Thyroid gland (tissue), 4 donors: ENCODE measurements around the gene CST7.

ENCODE experiments used
- POLR2A ChIP-seq, 2 donors: fragments of 450-650 bp; IDR thresholded peaks; one replicate each; pipeline ENCODE4 v1.6.1; 2017; ENCODE audit warnings: antibody characterized with exemption in 2 of 2, mild to moderate bottlenecking in 2 of 2, moderate library complexity in 1 of 2
- TF ChIP-seq, protein P1 (sequence below), 6 experiments: fragments of 200-600 bp in 3 of 6; fragments of 450-650 bp in 3 of 6; sonication (generic) in 3 of 6; IDR thresholded peaks; one replicate each; pipeline ENCODE4 v1.5.1; 2016 to 2019; ENCODE audit warnings: antibody characterized with exemption in 6 of 6, mild to moderate bottlenecking in 2 of 6, inconsistent platforms in 1 of 6, moderate library complexity in 1 of 6

DNA sequence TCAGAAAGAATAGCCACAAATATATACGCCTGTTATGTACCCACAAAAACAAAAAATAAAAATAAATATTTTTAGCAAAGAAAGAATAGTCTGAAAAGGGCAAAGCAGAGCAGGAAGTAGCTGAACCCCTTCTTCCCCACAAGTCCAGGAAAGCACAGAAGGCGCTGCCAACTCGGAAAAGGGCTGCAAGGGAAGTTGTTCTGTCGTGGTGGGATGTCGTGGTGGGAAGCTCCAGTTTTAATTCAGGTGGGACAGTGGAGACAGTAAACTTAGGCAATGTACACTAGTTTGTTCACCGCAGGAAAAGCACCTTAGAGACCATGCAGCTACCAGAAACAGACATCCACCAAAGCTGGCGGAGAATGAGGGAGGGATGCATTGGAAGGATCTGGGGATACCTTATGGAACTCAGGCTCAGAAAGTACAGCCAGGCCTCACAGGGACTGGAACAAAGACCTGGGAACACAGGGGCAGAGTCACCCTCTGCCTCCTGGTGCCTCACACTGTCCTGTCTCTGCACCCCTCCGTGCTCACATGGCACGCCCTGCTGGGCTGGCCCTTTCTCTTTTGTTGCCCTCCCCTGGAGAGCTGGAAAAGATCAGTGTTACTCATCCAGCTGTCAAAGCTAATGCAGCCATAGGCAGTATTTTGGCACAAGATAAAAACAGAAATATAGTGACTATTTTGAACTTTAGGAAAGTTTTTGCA lies 46.8 kb downstream of the CST7 start:
- TF ChIP-seq, protein P1, sequence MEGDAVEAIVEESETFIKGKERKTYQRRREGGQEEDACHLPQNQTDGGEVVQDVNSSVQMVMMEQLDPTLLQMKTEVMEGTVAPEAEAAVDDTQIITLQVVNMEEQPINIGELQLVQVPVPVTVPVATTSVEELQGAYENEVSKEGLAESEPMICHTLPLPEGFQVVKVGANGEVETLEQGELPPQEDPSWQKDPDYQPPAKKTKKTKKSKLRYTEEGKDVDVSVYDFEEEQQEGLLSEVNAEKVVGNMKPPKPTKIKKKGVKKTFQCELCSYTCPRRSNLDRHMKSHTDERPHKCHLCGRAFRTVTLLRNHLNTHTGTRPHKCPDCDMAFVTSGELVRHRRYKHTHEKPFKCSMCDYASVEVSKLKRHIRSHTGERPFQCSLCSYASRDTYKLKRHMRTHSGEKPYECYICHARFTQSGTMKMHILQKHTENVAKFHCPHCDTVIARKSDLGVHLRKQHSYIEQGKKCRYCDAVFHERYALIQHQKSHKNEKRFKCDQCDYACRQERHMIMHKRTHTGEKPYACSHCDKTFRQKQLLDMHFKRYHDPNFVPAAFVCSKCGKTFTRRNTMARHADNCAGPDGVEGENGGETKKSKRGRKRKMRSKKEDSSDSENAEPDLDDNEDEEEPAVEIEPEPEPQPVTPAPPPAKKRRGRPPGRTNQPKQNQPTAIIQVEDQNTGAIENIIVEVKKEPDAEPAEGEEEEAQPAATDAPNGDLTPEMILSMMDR (IDR thresholded peaks at IDR 0.05): no peak
- no peak for TF ChIP-seq POLR2A (IDR thresholded peaks at IDR 0.05)
